Astrocyte (in vitro differentiated cells and primary cell): Measurements from ENCODE around the gene ITGB1BP1. TPM values are rescaled to one million over a fixed set of nuclear protein-coding genes. Genes with fewer than 3 reads are reported as not detected.
A peak's percentile ranks its signal among the peaks of the same experiment; 100 is the strongest.

ENCODE experiments used
- DNase-seq: peaks from one replicate; pipeline ENCODE4 v3.0.0-alpha.2; 2010; ENCODE audit warnings: low read depth
- FAIRE-seq: peaks from 2 replicates; lab custom pipeline; 2011; peaks lifted over from hg19 to GRCh38; lab: Jason Lieb, UNC
- H2AFZ ChIP-seq: 2 replicates; pipeline ENCODE4 v1.6.0; 2012; ENCODE audit warnings: low read depth, low read length, inconsistent platforms
- H3K27ac ChIP-seq: 2 replicates; pipeline ENCODE4 v1.5.1; 2011; ENCODE audit warnings: low read depth, low read length, inconsistent platforms
- H3K27me3 ChIP-seq: 2 replicates; pipeline ENCODE4 v1.6.0; 2011; ENCODE audit warnings: low read length, inconsistent platforms; ENCODE audit not compliant: insufficient read depth
- H3K36me3 ChIP-seq: 2 replicates; pipeline ENCODE4 v1.5.1; 2011; ENCODE audit warnings: low read length, inconsistent platforms; ENCODE audit not compliant: insufficient read depth
- H3K4me1 ChIP-seq: 2 replicates; pipeline ENCODE4 v1.5.1; 2011; ENCODE audit warnings: low read length, inconsistent platforms; ENCODE audit not compliant: insufficient read depth
- H3K4me2 ChIP-seq: 2 replicates; pipeline ENCODE4 v1.6.0; 2012; ENCODE audit warnings: low read length, inconsistent platforms
- H3K4me3 ChIP-seq: 2 replicates; pipeline ENCODE4 v1.5.1; 2011; ENCODE audit warnings: low read depth, mild to moderate bottlenecking, low read length, inconsistent platforms; ENCODE audit not compliant: insufficient read depth
- H3K79me2 ChIP-seq: 2 replicates; pipeline ENCODE4 v1.6.0; 2012; ENCODE audit warnings: mild to moderate bottlenecking, low read length, inconsistent platforms; ENCODE audit not compliant: insufficient read depth
- H3K9ac ChIP-seq: 2 replicates; pipeline ENCODE4 v1.6.0; 2012; ENCODE audit warnings: mild to moderate bottlenecking, low read length, inconsistent platforms
- H3K9me3 ChIP-seq: 2 replicates; pipeline ENCODE4 v1.5.1; 2012; ENCODE audit warnings: low read depth, mild to moderate bottlenecking, low read length, inconsistent platforms; ENCODE audit not compliant: insufficient read depth
- H4K20me1 ChIP-seq: 2 replicates; pipeline ENCODE4 v1.6.0; 2012; ENCODE audit warnings: low read length, inconsistent platforms; ENCODE audit not compliant: insufficient read depth
- H3K27ac Mint-ChIP-seq: one replicate; pipeline ENCODE4 v1.8.0; 2021; ENCODE audit warnings: mild to moderate bottlenecking, mixed read lengths; ENCODE audit not compliant: unreplicated experiment
- H3K27me3 Mint-ChIP-seq: one replicate; pipeline ENCODE4 v1.8.0; 2021; ENCODE audit warnings: low read depth, mixed read lengths; ENCODE audit not compliant: unreplicated experiment
- H3K36me3 Mint-ChIP-seq: one replicate; pipeline ENCODE4 v1.8.0; 2021; ENCODE audit warnings: low read depth, mixed read lengths; ENCODE audit not compliant: unreplicated experiment
- H3K4me1 Mint-ChIP-seq: one replicate; pipeline ENCODE4 v1.8.0; 2021; ENCODE audit warnings: low read depth, mixed read lengths; ENCODE audit not compliant: unreplicated experiment
- H3K4me3 Mint-ChIP-seq: one replicate; pipeline ENCODE4 v1.8.0; 2021; ENCODE audit warnings: mild to moderate bottlenecking, moderate library complexity, mixed read lengths; ENCODE audit not compliant: unreplicated experiment
- H3K9me3 Mint-ChIP-seq: one replicate; pipeline ENCODE4 v1.8.0; 2021; ENCODE audit warnings: mild to moderate bottlenecking, mixed read lengths; ENCODE audit not compliant: unreplicated experiment
- CTCF ChIP-seq: IDR thresholded peaks from 2 replicates; pipeline ENCODE4 v1.5.1; 2011; ENCODE audit warnings: low read depth, mild to moderate bottlenecking, inconsistent platforms, low read length, moderate library complexity; ENCODE audit not compliant: insufficient read depth
- EZH2 ChIP-seq: IDR thresholded peaks from 2 replicates; pipeline ENCODE4 v1.6.1; 2012; ENCODE audit warnings: mild to moderate bottlenecking, low read length, inconsistent platforms; ENCODE audit not compliant: insufficient read depth
- total RNA-seq: library from RNA; stranded (reverse); gene quantifications from 2 replicates; pipeline ENCODE4 v1.2.1, GENCODE V29; 2021

Gene ITGB1BP1
- total RNA-seq, 1 donor from 2014 or later = 126 TPM

DNA sequence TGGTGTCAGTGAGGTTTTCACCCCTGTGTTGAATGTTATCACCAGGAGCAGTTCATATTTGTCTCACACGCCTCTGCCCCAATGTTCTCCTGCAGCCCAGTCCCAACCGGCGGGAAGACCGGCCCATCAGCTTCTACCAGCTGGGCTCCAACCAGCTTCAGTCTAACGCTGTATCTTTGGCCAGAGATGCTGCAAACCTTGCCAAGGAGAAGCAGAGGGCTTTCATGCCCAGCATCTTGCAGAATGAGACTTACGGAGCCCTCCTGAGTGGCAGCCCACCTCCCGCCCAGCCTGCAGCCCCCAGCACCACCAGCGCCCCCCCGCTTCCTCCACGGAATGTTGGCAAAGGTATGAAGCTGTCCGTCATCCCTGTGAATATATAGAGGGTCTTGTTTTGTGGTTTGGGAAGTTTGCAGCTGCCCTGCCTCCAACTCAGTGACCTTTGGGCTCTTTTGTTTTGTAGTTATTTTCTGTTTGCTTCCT, 35.1 kb downstream of the ITGB1BP1 start:
- Histone ChIP-seq H3K4me2 (no peak overlapping the region), H3K79me2 (no peaks in the 10 kb centered on the region), H3K4me3 (no peak overlapping the region), H3K27ac (no peak overlapping the region), H3K4me1 (peaks cover 11% of the 10 kb centered on the region), H2AFZ (no peak overlapping the region), H3K9ac (no peak overlapping the region), H3K27me3 (no peaks in the 10 kb centered on the region), H4K20me1 (peaks cover 4% of the 10 kb centered on the region), H3K36me3 (peaks cover 27% of the 10 kb centered on the region), H3K9me3 (no peaks in the 10 kb centered on the region)
- Mint-ChIP-seq H3K36me3 (peaks cover 47% of the 10 kb centered on the region), H3K27me3 (no peaks in the 10 kb centered on the region), H3K9me3 (peaks cover 1% of the 10 kb centered on the region), H3K4me1 (peaks cover 26% of the 10 kb centered on the region), H3K27ac (no peak overlapping the region), H3K4me3 (no peak overlapping the region)
- FAIRE-seq = no peak
- DNase-seq = no peak
- TF ChIP-seq EZH2 (no peak), CTCF (no peak)

- Histone ChIP-seq H3K4me2 (no peak overlapping the region), H3K27me3 (no peaks in the 10 kb centered on the region), H3K27ac (peak overlapping the region; percentile 4)
These were observed 37.5 kb downstream of the ITGB1BP1 start for GRCh38 chr2:9385841-9386240.

More at GRCh38 chr2:9385841-9386240, 37.5 kb downstream of the ITGB1BP1 start:
- DNase-seq (peak; percentile 41), FAIRE-seq (no peak)
- H3K4me3 Mint-ChIP-seq = no peak overlapping the region
- no peak overlapping the region for H3K27ac Mint-ChIP-seq
- Histone ChIP-seq H3K4me1 (peaks cover 25% of the 10 kb centered on the region), H3K79me2 (no peaks in the 10 kb centered on the region), H3K4me3 (no peak overlapping the region), H2AFZ (no peak overlapping the region), H4K20me1 (peaks cover 6% of the 10 kb centered on the region), H3K9ac (no peak overlapping the region), H3K9me3 (no peaks in the 10 kb centered on the region), H3K36me3 (peaks cover 22% of the 10 kb centered on the region)
- peaks cover 1% of the 10 kb centered on the region for H3K9me3 Mint-ChIP-seq
- peaks cover 43% of the 10 kb centered on the region for H3K4me1 Mint-ChIP-seq
- TF ChIP-seq CTCF = no peak
- TF ChIP-seq EZH2 = no peak
- H3K27me3 Mint-ChIP-seq = no peaks in the 10 kb centered on the region
- peaks cover 56% of the 10 kb centered on the region for H3K36me3 Mint-ChIP-seq
